GM23338 (cell line): Measurements from ENCODE around the gene SIRPG. TPM values are rescaled to one million over a fixed set of nuclear protein-coding genes. Genes with fewer than 3 reads are reported as not detected.

Experiments used
- ATAC-seq: fragments of 200-7000 bp; cut with Tn5 transposase; 3 replicates; pipeline ENCODE4 v1.9.1; 2020
- DNase-seq: peaks from one replicate; pipeline ENCODE4 v3.0.0-alpha.2; 2015; ENCODE audit warnings: low spot score
- H2AFZ ChIP-seq: fragments of 200-600 bp; sonication (generic); 2 replicates; pipeline ENCODE4 v1.8.0; 2016; ENCODE audit warnings: antibody characterized with exemption, mild to moderate bottlenecking, moderate library complexity
- H3F3A ChIP-seq: fragments of 200-600 bp; sonication (generic); replicated peaks from 2 replicates; pipeline ENCODE4 v1.8.0; 2017; ENCODE audit warnings: antibody characterized with exemption, mixed run types, low read depth
- H3K27ac ChIP-seq: fragments of 200-600 bp; sonication (generic); 2 replicates; pipeline ENCODE4 v1.6.1; 2016; ENCODE audit warnings: low read depth
- H3K27me3 ChIP-seq: fragments of 200-600 bp; sonication (generic); 2 replicates; pipeline ENCODE4 v1.8.0; 2016; ENCODE audit warnings: mild to moderate bottlenecking, mixed run types, moderate library complexity; ENCODE audit not compliant: insufficient read depth
- H3K36me3 ChIP-seq: fragments of 200-600 bp; sonication (generic); 2 replicates; pipeline ENCODE4 v1.8.0; 2016; ENCODE audit warnings: mild to moderate bottlenecking; ENCODE audit not compliant: insufficient read depth
- H3K4me1 ChIP-seq: fragments of 200-600 bp; sonication (generic); 2 replicates; pipeline ENCODE4 v1.8.0; 2016; ENCODE audit warnings: mild to moderate bottlenecking, moderate library complexity; ENCODE audit not compliant: insufficient read depth
- H3K4me2 ChIP-seq: fragments of 200-600 bp; sonication (generic); 2 replicates; pipeline ENCODE4 v1.7.1; 2017; ENCODE audit warnings: mixed run types
- H3K4me3 ChIP-seq: fragments of 200-600 bp; sonication (generic); 2 replicates; pipeline ENCODE4 v1.6.1; 2016; ENCODE audit warnings: mixed run types
- H3K79me2 ChIP-seq: fragments of 200-600 bp; sonication (generic); replicated peaks from 2 replicates; pipeline ENCODE4 v1.8.0; 2017; ENCODE audit warnings: mild to moderate bottlenecking; ENCODE audit not compliant: insufficient read depth
- H3K9me2 ChIP-seq: fragments of 200-600 bp; sonication (generic); 2 replicates; pipeline ENCODE4 v1.8.0; 2017; ENCODE audit not compliant: insufficient read depth
- H4K20me1 ChIP-seq: fragments of 200-600 bp; sonication (generic); replicated peaks from 2 replicates; pipeline ENCODE4 v1.8.0; 2017; ENCODE audit warnings: mild to moderate bottlenecking; ENCODE audit not compliant: insufficient read depth
- H3K27ac Mint-ChIP-seq: 2 replicates; pipeline ENCODE4 v1.8.0; 2020; ENCODE audit warnings: inconsistent platforms, mild to moderate bottlenecking, moderate library complexity, mixed read lengths
- H3K27me3 Mint-ChIP-seq: 3 replicates; pipeline ENCODE4 v1.8.0; 2022; ENCODE audit warnings: low read depth, mild to moderate bottlenecking, moderate library complexity, mixed read lengths, inconsistent platforms; ENCODE audit not compliant: insufficient read depth, poor library complexity
- H3K36me3 Mint-ChIP-seq: 3 replicates; pipeline ENCODE4 v1.8.0; 2021; ENCODE audit warnings: low read depth, mild to moderate bottlenecking, inconsistent platforms, moderate library complexity, mixed read lengths
- H3K4me1 Mint-ChIP-seq: 3 replicates; pipeline ENCODE4 v1.8.0; 2020; ENCODE audit warnings: mild to moderate bottlenecking, inconsistent platforms, mixed read lengths
- H3K4me3 Mint-ChIP-seq: 3 replicates; pipeline ENCODE4 v1.8.0; 2021; ENCODE audit warnings: moderate library complexity, mild to moderate bottlenecking, inconsistent platforms, mixed read lengths
- H3K9me3 Mint-ChIP-seq: 3 replicates; pipeline ENCODE4 v1.8.0; 2020; ENCODE audit warnings: moderate library complexity, mild to moderate bottlenecking, inconsistent platforms, mixed read lengths
- CREB1 ChIP-seq: fragments of 250-450 bp; sonication (Bioruptor Pico); IDR thresholded peaks from 2 replicates; pipeline ENCODE4 v1.5.0; 2020; ENCODE audit warnings: low read depth, mild to moderate bottlenecking, moderate library complexity
- CTCF ChIP-seq, 2 experiments: fragments of 200-600 bp in 1 of 2; sonication (generic) in 1 of 2; conservative IDR thresholded peaks; 2 replicates each; pipeline versions ENCODE4 v1.5.1 to v1.6.1; 2016 to 2017; ENCODE audit warnings: antibody characterized with exemption in 2 of 2, low read depth in 2 of 2, mild to moderate bottlenecking in 2 of 2, moderate library complexity in 1 of 2
- ETS1 ChIP-seq: IDR thresholded peaks from 2 replicates; pipeline ENCODE4 v1.6.1; 2016; ENCODE audit warnings: antibody characterized with exemption
- EZH2 ChIP-seq: fragments of 200-600 bp; sonication (generic); IDR thresholded peaks from one replicate; pipeline ENCODE4 v1.8.0; 2017; ENCODE audit warnings: antibody characterized with exemption, mild to moderate bottlenecking, low read depth; ENCODE audit not compliant: unreplicated experiment
- EZH2phosphoT487 ChIP-seq: fragments of 200-600 bp; sonication (generic); IDR thresholded peaks from one replicate; pipeline ENCODE4 v1.8.1; 2018; ENCODE audit warnings: antibody characterized with exemption; ENCODE audit not compliant: unreplicated experiment
- JUNB ChIP-seq: IDR thresholded peaks from one replicate; pipeline ENCODE4 v1.6.1; 2016; ENCODE audit warnings: antibody characterized with exemption; ENCODE audit not compliant: unreplicated experiment
- NANOG ChIP-seq: IDR thresholded peaks from 2 replicates; pipeline ENCODE4 v1.6.1; 2016; ENCODE audit warnings: antibody characterized with exemption, borderline replicate concordance
- POLR2AphosphoS5 ChIP-seq: IDR thresholded peaks from 2 replicates; pipeline ENCODE4 v1.6.1; 2016; ENCODE audit warnings: antibody characterized with exemption, low read depth
- REST ChIP-seq: IDR thresholded peaks from one replicate; pipeline ENCODE4 v1.6.1; 2018; ENCODE audit warnings: antibody characterized with exemption; ENCODE audit not compliant: unreplicated experiment
- STAT1 ChIP-seq: IDR thresholded peaks from one replicate; pipeline ENCODE4 v1.6.1; 2016; ENCODE audit warnings: antibody characterized with exemption; ENCODE audit not compliant: unreplicated experiment
- ZNF114 ChIP-seq: fragments of 250-450 bp; sonication (Bioruptor Pico); IDR thresholded peaks from 2 replicates; pipeline ENCODE4 v1.5.0; 2020; ENCODE audit warnings: mild to moderate bottlenecking, moderate library complexity
- ZNF331 ChIP-seq: fragments of 250-450 bp; sonication (Bioruptor Pico); IDR thresholded peaks from 2 replicates; pipeline ENCODE4 v1.5.0; 2020; ENCODE audit warnings: low read depth, mild to moderate bottlenecking, moderate library complexity
- ZNF462 ChIP-seq: fragments of 250-450 bp; sonication (Bioruptor Pico); IDR thresholded peaks from 2 replicates; pipeline ENCODE4 v1.5.0; 2020; ENCODE audit warnings: mild to moderate bottlenecking, moderate library complexity
- polyA plus RNA-seq: library from polyadenylated mRNA; unstranded; fragments of >200 nt; fragmentation: Nextera tagmentation; extraction: Ambion mirVana; gene quantifications from 2 replicates; pipeline ENCODE4 v1.2.1, GENCODE V29; 2016
- total RNA-seq: library from RNA; depleted of rRNA; stranded (reverse); fragments of >200 nt; shearing (Covaris generic); gene quantifications from 2 replicates; pipeline ENCODE4 v1.2.3, GENCODE V29; 2014

SIRPG gene
- total and polyA plus RNA-seq, 2 experiments from 2014 or later, result not detected

- ATAC-seq, result no peak
Observed at GRCh38 chr20:1587781-1588532, 69.6 kb downstream of the SIRPG start.

More at GRCh38 chr20:1587781-1588532, 69.6 kb downstream of the SIRPG start:
- Histone ChIP-seq H2AFZ (no peak overlapping the region), H3K9me2 (no peaks in the 10 kb centered on the region), H3F3A (no peaks in the 10 kb centered on the region), H3K36me3 (no peaks in the 10 kb centered on the region), H3K4me3 (no peak overlapping the region), H3K4me1 (no peaks in the 10 kb centered on the region), H3K79me2 (no peaks in the 10 kb centered on the region), H4K20me1 (no peaks in the 10 kb centered on the region), H3K4me2 (no peak overlapping the region), H3K27ac (no peak overlapping the region), H3K27me3 (no peaks in the 10 kb centered on the region)
- Mint-ChIP-seq H3K4me3 (no peak overlapping the region), H3K9me3 (no peaks in the 10 kb centered on the region), H3K36me3 (no peaks in the 10 kb centered on the region), H3K27me3 (no peaks in the 10 kb centered on the region), H3K4me1 (no peaks in the 10 kb centered on the region), H3K27ac (no peak overlapping the region)
- no peak for DNase-seq
- no peak for TF ChIP-seq NANOG
- no peak for TF ChIP-seq CTCF (conservative IDR thresholded peaks at IDR 0.05; ENCODE audit: low read depth in 2 of 2)
- no peak for TF ChIP-seq POLR2AphosphoS5
- no peak for TF ChIP-seq EZH2
- TF ChIP-seq ZNF114 (CRISPR knock-in tag), result no peak
- TF ChIP-seq CREB1 (CRISPR knock-in tag), result no peak
- TF ChIP-seq JUNB, result no peak
- no peak for TF ChIP-seq ZNF462 (CRISPR knock-in tag)
- TF ChIP-seq ETS1, result no peak
- TF ChIP-seq REST, result no peak
- no peak for TF ChIP-seq ZNF331 (CRISPR knock-in tag)
- no peak for TF ChIP-seq STAT1
- TF ChIP-seq EZH2phosphoT487, result no peak
